NCI-H1436 (cell line): ENCODE results near the gene SLC30A9.

Experiments used
- DNase-seq: peaks from one replicate; lab custom pipeline; 2025; lab: John Stamatoyannopoulos, UW

Gene SLC30A9

DNA sequence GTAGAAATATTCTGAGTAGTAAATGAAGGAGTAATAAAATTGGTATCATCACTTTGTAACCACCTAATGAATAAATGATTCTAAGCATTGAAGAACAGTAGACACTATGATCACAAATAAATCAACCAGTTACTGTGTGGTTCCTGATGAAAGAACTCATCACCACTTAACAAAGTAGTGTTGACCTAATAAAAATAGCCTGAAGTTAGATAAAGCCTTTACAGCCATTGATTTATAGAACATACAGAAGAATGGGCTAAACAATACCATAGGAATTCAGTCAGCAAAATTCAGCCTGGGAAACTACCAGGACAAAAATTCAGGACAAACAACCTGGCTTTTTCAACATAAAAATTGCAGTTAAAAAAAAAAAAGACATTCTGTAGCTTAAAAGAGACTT lies 9.0 kb downstream of the SLC30A9 start:
- no peak for DNase-seq

- DNase-seq, result no peak
Measured at GRCh38 chr4:42008011-42008786, 17.9 kb downstream of the SLC30A9 start.

GRCh38 chr4:42015438-42015837 lies 25.1 kb downstream of the SLC30A9 start:
- DNase-seq, result no peak

DNA sequence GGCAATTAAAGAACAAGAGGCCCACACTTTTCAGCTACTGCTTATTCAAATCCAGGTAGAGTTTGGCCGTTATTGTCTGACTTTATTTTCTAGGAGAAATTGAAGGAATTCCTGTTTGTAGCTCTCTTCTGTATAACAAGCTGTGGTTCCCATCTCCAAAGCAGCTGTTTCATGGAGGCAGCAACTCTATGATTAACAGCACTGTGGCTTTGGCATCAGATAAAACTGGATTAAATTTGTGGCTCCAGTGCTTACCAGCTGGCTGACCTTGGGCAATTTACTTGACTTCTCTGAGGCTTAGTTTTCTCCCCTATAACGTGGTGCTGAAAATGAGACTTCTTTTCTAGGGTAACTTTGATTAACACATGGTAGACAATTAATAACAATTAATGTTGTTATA lies 28.1 kb downstream of the SLC30A9 start:
- DNase-seq, result no peak

GRCh38 chr4:42048394-42048793 lies 58.1 kb downstream of the SLC30A9 start:
- DNase-seq, result no peak

GRCh38 chr4:42050516-42051249 lies 60.4 kb downstream of the SLC30A9 start:
- no peak for DNase-seq

GRCh38 chr4:42066402-42066801 lies 76.1 kb downstream of the SLC30A9 start:
- no peak for DNase-seq

DNA sequence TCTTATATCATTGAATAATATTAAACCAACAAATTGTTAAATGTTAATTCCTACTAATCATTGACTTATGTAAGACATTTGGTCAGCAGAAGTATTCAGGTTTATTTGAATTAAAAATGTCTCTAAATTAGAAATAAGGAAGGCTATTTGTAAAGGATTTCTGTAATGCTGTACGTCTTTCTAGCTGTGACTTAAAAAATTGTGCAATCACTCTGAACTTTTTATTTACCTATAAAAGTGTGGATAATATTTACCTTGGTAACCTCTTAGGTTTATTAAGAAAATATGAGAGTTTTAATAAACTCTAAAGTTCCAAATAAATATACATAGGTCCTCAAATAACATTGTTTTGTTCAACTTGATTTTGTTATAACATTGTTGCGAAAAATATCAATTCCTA lies 76.9 kb downstream of the SLC30A9 start:
- no peak for DNase-seq

GRCh38 chr4:42070463-42070862 lies 80.1 kb downstream of the SLC30A9 start:
- no peak for DNase-seq

DNA sequence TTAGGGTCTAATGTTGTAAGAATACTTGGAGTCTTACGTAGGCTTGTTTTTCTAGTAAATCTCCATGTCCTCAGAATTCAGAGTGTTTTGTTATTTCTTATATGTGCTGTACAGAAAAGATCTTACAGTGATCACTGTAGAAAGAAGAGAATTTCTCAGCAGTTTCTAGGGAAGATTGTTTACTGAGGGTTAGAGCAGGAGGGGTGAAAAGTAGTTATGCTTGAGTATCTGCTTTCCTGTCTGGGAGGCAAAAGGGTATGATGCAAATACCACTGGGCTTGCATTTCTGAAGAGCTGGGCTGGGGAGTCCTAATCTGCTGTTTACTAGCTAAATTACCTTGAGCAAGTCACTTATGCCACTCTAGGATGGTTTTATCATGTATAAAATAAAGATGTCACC lies 84.0 kb downstream of the SLC30A9 start:
- DNase-seq, result no peak

GRCh38 chr4:42078184-42078801 lies 88.0 kb downstream of the SLC30A9 start:
- no peak for DNase-seq

DNA sequence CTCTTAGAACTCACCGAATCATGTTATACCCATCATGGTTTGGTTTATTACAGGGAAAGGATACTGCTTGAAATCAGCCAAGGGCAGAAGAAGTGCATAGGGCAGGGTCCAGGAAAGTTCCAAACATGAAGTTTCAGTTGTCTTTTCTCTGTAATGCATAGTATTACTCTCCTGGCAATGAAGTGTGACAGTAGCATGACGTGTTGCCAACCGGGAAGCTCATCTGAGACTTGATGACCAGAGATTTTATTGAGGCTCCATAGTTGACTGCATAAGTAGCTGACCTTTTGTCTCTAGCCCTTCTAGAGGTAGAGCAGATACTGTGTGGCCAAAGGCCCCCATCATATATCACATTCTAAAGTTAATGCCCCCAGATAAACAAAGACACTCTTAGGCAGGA lies 90.0 kb downstream of the SLC30A9 start:
- DNase-seq, result no peak

DNA sequence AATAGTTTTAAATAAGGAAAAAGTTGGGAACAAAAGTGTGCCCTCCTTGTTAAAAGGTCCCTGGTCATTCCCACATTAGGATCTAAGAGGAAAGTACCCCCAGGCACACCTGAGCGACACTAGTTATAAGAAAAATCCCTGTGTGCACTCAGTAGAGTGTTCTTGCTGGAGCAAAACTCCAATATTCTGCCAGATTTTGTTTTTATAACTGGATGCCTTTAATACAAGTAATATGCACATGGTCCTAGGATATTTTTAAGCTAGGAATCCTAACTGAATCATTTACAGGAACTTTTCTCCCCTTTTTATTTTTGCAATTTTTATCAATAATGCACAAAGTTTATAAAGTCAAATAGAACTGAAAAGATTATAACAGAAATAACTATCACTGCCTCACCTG lies 93.5 kb downstream of the SLC30A9 start:
- no peak for DNase-seq

GRCh38 chr4:42088386-42088785 lies 98.1 kb downstream of the SLC30A9 start:
- DNase-seq, result no peak

DNA sequence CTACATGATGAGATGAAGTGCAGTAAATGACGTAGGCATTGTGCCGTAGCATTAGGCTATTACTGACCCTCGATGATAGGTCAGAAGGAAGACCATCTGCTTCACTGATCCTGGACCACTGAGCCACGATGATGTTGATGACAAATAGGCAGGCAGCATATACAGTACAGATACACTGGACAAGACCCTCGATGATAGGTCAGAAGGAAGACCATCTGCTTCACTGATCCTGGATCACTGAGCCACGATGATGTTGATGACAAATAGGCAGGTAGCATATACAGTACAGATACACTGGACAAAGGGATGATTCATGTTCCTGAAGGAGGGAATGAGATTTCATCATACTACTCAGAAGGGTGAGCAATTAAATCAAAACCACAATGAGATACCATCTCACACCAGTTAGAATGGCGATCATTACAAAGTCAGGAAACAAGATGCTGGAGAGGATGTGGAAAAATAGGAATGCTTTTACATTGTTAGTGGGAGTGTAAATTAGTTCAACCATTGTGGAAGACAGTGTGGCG lies 111.2 kb downstream of the SLC30A9 start:
- no peak for DNase-seq

DNA sequence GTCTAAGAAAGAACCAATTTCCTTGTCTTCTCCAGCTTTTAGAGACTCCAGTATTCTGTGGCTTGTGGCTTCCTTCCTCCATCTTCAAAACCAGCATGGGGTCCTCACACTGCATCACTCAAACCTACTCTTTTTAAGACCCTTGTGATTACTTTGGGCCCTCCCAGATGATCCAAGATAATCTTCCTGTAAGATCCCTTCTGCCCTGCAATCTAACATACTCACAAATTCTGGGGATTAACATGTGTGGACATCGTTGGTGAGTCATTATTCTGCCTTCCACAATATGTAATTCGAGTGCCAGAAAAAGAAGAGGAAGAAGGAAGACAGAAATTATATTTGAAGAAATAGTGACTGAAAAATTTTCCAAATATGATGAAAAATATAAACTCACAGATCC lies 114.2 kb downstream of the SLC30A9 start:
- DNase-seq, result no peak

GRCh38 chr4:42112846-42113245 lies 122.5 kb downstream of the SLC30A9 start:
- no peak for DNase-seq

DNA sequence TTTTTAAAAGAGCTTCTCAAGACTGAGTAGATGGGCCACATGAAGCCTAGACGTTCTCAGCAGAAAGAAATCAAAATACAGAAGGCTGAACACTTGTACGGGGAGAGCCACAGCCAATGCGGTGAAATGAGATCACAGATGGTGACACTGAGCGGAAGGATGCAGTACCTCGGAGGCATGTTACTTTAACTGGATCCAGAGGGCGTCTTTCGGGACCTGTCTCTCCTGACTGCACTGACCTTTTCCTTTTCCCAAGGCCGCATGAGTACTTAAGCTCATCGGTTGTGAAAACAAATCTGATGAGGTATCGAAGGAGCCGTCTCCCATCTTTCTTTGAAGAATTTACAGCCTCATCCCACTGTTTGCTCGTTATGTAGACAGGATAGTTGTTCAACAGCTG lies 129.6 kb downstream of the SLC30A9 start:
- DNase-seq, result no peak

DNA sequence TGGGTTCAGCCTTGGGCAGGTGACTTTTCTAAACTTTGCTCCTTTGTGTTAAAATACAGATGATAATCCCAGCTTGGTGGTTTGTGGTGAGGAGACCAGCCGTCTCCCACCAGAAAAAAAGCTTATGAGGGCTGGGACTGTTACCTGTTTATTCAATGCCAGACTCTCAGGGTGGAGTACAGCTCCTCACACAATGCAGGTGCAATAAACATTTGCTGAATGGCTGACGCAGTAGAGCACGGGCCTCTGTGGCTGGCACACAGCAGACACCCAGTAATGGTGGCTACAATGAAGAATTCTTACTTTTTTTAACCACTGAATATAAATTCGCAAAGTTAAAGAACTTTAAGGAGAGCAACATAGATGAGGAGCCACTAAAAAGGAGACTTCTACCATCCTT lies 131.9 kb downstream of the SLC30A9 start:
- DNase-seq, result no peak

GRCh38 chr4:42123071-42123644 lies 132.8 kb downstream of the SLC30A9 start:
- DNase-seq, result no peak

GRCh38 chr4:42132099-42132498 lies 141.8 kb downstream of the SLC30A9 start:
- DNase-seq, result no peak

DNA sequence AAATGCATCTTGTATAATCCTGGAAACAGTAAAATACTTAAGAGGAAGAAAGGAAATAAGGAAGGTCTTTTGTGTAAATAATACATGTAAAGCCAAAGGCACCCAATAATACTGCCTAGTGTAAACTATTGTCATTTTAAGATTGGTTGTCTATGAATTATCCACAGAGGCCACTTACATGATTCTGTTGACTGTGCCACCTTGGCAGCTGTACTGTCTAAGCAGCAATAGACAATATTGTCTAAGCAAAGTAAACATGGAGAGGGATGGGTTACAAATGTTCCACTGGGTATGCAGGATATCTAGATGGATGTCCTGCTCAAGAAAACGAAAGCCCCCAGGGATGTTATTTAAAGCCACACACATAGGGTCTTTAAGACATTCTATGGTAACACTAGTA lies 142.7 kb downstream of the SLC30A9 start:
- no peak for DNase-seq

DNA sequence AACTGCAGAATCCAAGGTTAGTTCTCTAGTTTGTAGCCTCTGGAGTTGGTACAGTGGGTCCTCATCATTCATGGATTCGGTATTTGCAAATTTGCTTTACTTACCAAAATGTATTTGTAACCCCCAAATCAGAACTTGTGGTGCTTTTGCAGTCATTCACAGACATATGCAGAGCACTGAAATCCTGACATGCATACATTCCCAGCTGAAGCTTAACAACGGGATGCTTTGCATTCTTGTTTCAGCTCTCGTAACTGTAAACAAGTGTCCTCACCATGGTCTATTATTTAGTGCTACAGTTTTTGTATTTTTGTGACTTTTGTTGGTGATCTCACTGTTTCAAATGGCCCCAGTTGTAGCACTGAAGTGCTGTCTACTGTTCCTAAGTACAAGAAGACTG lies 146.0 kb downstream of the SLC30A9 start:
- DNase-seq, result no peak
